ENCODE results near the gene MYH15.

DNA sequence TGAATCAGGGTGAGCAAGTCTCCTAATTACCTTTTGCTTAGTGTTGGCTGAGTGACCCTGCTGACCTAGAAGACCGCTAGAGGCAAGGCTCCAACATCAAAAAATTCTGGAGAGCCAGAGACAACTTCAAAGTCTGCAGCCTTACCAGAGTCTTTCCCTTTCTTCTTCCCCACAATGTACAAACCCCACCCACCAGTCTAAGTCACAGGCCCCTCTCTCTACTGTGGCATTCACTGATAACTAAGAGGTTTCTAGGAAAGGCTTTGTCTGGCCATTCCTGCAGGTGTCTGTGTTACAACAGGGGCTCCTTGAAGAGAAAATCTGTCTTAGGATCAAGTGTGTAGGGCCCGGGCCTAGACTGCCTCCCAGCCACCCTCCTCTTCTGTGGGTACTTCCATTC is 525 bp downstream of the MYH15 start:
- TF ChIP-seq, protein P1, sequence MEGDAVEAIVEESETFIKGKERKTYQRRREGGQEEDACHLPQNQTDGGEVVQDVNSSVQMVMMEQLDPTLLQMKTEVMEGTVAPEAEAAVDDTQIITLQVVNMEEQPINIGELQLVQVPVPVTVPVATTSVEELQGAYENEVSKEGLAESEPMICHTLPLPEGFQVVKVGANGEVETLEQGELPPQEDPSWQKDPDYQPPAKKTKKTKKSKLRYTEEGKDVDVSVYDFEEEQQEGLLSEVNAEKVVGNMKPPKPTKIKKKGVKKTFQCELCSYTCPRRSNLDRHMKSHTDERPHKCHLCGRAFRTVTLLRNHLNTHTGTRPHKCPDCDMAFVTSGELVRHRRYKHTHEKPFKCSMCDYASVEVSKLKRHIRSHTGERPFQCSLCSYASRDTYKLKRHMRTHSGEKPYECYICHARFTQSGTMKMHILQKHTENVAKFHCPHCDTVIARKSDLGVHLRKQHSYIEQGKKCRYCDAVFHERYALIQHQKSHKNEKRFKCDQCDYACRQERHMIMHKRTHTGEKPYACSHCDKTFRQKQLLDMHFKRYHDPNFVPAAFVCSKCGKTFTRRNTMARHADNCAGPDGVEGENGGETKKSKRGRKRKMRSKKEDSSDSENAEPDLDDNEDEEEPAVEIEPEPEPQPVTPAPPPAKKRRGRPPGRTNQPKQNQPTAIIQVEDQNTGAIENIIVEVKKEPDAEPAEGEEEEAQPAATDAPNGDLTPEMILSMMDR (IDR thresholded peaks at IDR 0.05; ENCODE audit: poor library complexity, severe bottlenecking), result no peak
- TF ChIP-seq EP300 (conservative IDR thresholded peaks at IDR 0.05; ENCODE audit: poor library complexity, severe bottlenecking), result no peak
- TF ChIP-seq MXI1 (conservative IDR thresholded peaks at IDR 0.05; ENCODE audit: poor library complexity, severe bottlenecking), result no peak
- TF ChIP-seq EZH2 (IDR thresholded peaks at IDR 0.05; ENCODE audit: borderline replicate concordance, insufficient read depth, low read length, poor library complexity, severe bottlenecking), result no peak
- TF ChIP-seq, protein P2, sequence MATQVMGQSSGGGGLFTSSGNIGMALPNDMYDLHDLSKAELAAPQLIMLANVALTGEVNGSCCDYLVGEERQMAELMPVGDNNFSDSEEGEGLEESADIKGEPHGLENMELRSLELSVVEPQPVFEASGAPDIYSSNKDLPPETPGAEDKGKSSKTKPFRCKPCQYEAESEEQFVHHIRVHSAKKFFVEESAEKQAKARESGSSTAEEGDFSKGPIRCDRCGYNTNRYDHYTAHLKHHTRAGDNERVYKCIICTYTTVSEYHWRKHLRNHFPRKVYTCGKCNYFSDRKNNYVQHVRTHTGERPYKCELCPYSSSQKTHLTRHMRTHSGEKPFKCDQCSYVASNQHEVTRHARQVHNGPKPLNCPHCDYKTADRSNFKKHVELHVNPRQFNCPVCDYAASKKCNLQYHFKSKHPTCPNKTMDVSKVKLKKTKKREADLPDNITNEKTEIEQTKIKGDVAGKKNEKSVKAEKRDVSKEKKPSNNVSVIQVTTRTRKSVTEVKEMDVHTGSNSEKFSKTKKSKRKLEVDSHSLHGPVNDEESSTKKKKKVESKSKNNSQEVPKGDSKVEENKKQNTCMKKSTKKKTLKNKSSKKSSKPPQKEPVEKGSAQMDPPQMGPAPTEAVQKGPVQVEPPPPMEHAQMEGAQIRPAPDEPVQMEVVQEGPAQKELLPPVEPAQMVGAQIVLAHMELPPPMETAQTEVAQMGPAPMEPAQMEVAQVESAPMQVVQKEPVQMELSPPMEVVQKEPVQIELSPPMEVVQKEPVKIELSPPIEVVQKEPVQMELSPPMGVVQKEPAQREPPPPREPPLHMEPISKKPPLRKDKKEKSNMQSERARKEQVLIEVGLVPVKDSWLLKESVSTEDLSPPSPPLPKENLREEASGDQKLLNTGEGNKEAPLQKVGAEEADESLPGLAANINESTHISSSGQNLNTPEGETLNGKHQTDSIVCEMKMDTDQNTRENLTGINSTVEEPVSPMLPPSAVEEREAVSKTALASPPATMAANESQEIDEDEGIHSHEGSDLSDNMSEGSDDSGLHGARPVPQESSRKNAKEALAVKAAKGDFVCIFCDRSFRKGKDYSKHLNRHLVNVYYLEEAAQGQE (IDR thresholded peaks at IDR 0.05; ENCODE audit: borderline replicate concordance), result no peak
- no peak for TF ChIP-seq POLR2AphosphoS5 (IDR thresholded peaks at IDR 0.05)
- TF ChIP-seq RAD21 (conservative IDR thresholded peaks at IDR 0.05), result no peak
- TF ChIP-seq TAF1 (IDR thresholded peaks at IDR 0.05; ENCODE audit: low read depth), result no peak
- TF ChIP-seq SMC3 (conservative IDR thresholded peaks at IDR 0.05; ENCODE audit: poor library complexity), result no peak
